Esophagus muscularis mucosa (tissue), 4 donors: Measurements from ENCODE around the gene COL6A6.

Source experiments
- EP300 ChIP-seq: sonication (generic); formaldehyde crosslinking; IDR thresholded peaks from one replicate; pipeline ENCODE4 v1.6.1; 2017; ENCODE audit warnings: antibody characterized with exemption
- POLR2A ChIP-seq: fragments of 450-650 bp; IDR thresholded peaks from one replicate; pipeline ENCODE4 v1.6.1; 2017; ENCODE audit warnings: antibody characterized with exemption, moderate library complexity, mild to moderate bottlenecking, low read depth
- TF ChIP-seq, protein P1 (sequence below), 3 experiments: fragments of 200-600 bp in 2 of 3; fragments of 450-650 bp in 1 of 3; sonication (generic) in 2 of 3; IDR thresholded peaks; one replicate each; pipeline ENCODE4 v1.5.1; 2017 to 2019; ENCODE audit warnings: antibody characterized with exemption in 3 of 3, mild to moderate bottlenecking in 2 of 3, moderate library complexity in 1 of 3

GRCh38 chr3:130509008-130509407 lies 8.0 kb upstream of the COL6A6 start:
- no peak for TF ChIP-seq POLR2A
- no peak for TF ChIP-seq EP300
- TF ChIP-seq, protein P1, sequence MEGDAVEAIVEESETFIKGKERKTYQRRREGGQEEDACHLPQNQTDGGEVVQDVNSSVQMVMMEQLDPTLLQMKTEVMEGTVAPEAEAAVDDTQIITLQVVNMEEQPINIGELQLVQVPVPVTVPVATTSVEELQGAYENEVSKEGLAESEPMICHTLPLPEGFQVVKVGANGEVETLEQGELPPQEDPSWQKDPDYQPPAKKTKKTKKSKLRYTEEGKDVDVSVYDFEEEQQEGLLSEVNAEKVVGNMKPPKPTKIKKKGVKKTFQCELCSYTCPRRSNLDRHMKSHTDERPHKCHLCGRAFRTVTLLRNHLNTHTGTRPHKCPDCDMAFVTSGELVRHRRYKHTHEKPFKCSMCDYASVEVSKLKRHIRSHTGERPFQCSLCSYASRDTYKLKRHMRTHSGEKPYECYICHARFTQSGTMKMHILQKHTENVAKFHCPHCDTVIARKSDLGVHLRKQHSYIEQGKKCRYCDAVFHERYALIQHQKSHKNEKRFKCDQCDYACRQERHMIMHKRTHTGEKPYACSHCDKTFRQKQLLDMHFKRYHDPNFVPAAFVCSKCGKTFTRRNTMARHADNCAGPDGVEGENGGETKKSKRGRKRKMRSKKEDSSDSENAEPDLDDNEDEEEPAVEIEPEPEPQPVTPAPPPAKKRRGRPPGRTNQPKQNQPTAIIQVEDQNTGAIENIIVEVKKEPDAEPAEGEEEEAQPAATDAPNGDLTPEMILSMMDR (IDR thresholded peaks at IDR 0.05) = no peak
